ENCODE measurements around the gene RIMBP3B.
"Not testable (repeated sequence)": the region's sequence is repeated elsewhere in the genome, so short reads cannot be mapped to it uniquely, and the experiment has no call there.

Gene RIMBP3B, protein sequence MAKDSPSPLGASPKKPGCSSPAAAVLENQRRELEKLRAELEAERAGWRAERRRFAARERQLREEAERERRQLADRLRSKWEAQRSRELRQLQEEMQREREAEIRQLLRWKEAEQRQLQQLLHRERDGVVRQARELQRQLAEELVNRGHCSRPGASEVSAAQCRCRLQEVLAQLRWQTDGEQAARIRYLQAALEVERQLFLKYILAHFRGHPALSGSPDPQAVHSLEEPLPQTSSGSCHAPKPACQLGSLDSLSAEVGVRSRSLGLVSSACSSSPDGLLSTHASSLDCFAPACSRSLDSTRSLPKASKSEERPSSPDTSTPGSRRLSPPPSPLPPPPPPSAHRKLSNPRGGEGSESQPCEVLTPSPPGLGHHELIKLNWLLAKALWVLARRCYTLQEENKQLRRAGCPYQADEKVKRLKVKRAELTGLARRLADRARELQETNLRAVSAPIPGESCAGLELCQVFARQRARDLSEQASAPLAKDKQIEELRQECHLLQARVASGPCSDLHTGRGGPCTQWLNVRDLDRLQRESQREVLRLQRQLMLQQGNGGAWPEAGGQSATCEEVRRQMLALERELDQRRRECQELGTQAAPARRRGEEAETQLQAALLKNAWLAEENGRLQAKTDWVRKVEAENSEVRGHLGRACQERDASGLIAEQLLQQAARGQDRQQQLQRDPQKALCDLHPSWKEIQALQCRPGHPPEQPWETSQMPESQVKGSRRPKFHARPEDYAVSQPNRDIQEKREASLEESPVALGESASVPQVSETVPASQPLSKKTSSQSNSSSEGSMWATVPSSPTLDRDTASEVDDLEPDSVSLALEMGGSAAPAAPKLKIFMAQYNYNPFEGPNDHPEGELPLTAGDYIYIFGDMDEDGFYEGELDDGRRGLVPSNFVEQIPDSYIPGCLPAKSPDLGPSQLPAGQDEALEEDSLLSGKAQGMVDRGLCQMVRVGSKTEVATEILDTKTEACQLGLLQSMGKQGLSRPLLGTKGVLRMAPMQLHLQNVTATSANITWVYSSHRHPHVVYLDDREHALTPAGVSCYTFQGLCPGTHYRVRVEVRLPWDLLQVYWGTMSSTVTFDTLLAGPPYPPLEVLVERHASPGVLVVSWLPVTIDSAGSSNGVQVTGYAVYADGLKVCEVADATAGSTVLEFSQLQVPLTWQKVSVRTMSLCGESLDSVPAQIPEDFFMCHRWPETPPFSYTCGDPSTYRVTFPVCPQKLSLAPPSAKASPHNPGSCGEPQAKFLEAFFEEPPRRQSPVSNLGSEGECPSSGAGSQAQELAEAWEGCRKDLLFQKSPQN (N-terminal part only)

DNA sequence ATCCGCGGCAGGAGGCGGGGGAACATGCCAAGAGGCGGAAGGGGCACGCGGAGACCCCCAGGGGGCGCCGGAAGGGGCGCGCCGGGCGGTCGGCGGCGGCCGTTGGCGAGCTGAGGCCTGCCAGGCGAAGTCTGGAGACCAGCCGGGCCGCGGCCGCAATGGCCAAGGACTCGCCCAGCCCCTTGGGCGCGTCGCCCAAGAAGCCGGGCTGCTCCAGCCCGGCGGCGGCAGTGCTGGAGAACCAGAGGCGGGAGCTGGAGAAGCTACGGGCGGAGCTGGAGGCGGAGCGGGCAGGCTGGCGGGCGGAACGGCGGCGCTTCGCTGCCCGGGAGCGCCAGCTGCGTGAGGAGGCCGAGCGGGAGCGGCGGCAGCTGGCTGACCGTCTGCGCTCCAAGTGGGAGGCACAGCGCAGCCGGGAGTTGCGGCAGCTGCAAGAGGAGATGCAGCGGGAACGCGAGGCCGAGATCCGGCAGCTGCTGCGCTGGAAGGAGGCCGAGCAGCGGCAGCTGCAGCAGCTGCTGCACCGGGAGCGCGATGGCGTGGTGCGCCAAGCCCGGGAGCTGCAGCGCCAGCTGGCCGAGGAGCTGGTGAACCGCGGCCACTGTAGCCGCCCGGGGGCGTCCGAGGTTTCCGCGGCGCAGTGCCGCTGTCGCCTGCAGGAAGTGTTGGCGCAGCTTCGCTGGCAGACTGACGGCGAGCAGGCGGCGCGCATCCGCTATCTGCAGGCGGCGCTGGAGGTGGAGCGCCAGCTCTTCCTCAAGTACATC, at the start of gene RIMBP3B:
Gene RIMBP3B, plus strand, starts transcription at position 51 of the 767 bp plus-strand sequence. Its CDS starts 108 bp downstream, at position 159.
- DNase-seq = not testable (repeated sequence)

DNA sequence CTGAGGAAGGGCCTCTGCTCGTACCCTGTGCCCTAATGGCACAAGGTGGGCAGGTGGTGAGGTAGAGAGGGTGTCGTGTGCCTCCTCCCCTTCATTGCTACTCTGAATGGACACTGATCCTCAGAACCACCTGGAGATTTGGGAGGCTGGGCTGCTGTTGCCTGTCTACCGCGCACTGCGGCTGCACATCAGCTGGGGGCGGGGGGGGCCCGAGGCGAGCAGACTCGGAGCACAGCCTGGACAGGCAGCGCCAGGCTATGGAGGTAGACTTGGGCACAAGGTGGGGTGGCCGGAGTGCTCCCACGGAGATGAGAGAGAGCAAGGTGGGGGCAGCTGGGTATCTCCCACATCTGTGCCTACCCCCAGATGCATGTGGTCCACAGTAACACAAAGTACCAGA, 26.0 kb upstream of the RIMBP3B start:
- not testable (repeated sequence) for DNase-seq

DNA sequence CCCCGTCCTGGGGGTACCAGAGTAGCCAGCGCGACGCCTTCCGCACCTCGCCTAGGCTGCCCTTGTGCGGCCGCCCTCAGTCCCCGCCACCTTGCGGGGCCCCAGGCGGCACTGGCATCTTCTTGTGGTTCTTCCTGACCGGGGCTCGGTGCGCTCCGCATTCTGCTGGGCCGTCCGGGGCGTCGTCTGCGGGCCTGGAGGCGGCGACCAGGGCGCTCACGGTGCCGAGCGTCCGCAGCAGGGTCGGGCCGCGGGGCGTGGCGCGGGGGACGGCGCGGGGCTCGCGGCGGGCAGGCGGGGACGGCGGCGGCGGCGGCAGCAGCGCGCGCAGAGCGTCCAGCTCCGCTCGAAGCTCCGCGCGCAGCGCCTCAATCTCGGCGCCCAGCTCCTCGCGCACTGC, 23.0 kb upstream of the RIMBP3B start:
- not testable (repeated sequence) for DNase-seq

DNA sequence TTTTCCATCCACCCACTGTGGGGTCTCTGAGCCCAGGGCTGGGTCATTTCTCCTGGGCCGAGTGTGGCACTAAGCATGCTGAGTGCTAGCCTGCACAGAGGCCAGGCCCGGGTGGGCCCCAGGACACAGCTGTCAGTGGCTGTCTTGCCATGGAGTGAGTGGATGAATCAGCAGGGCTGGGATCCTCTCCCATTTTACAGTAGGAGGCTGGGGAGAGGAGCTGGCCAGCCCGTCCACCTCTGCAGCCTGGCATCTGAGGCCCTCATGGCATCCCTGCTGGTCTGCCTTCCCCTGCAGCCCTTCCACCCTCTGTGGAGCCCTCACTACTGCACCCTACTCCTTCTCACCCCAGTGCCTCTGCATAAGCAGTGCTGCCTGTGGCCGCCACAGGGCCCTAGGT, 21.1 kb upstream of the RIMBP3B start:
- DNase-seq = not testable (repeated sequence)

DNA sequence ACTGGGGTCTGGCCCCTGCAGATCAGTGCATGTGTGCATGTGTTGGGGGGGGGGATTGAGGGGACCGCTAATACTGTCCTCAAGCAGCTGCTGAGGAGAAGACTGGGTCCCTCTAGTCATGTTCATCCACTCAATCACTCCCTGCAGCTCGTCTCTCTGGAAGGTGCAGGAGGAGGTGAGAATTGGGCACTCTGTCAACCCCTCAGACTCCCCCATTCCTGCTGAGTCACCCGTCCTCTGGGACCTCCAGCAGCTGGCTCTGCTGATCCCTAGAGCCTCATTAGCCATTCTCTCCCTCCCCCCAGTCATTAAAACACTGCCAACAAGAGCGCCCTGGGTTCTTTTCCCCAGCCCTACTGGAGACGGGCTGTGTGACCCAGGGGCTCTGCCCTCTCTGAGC, 20.5 kb upstream of the RIMBP3B start:
- DNase-seq = not testable (repeated sequence)

DNA sequence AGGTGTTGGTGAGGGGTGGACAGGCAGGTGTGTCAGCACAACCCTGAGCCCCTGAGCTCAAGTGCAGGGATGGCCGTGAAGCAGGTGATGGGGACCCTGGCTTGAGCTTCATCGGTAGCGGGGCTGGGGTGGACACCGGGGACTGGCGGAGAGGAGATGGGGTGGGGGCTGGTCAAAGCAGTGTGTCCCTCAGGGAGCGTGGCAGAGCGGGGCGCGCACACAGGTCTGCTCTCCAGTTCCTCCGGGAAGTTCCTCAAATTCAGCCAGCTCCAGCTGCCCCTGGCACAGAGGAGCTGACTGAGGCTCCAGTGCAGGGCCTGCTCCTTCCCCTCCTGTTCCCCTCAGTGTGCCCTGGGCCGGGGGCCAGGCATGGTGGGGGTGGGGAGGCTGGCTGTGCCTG, 19.7 kb upstream of the RIMBP3B start:
- DNase-seq = not testable (repeated sequence)

DNA sequence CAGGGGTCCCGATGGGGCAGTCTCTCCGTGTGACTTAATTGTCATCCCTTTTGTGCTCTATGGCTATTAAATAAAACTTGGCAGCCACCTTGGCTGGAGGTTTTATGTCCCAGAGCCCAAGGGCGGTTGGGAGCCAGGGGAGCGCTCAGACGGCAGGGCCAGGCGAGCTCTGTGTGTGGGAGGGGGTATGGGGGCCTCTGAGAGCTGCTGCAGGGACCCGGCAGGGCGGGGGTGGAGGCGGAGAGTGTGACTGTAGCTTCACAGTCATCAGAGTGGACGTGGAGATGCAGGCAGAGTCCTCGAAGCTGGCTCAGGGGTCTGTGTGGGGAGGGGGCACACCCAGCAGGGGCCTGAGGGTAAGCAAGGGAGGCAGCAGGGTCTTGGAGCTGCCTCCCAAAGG, 19.2 kb upstream of the RIMBP3B start:
- not testable (repeated sequence) for DNase-seq

DNA sequence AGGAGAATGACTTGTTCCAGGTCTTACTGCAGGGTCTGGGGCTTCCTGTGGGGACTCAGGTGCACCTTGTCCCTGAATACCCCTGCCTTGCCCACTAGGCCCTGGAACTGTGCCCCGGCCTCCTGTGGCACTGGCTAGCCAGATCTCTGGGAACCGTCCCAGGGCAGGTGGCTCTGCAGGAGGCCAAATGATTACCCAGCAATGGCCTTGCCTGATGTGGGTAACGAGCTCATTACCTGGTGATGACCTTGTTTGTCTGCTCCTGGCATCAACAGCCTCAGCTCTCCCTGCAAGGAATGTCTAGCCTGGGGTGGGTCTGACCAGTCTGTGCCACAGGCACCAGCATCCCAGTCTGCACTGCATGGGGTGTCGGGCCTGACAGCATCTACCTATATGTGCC, 18.2 kb upstream of the RIMBP3B start:
- not testable (repeated sequence) for DNase-seq

DNA sequence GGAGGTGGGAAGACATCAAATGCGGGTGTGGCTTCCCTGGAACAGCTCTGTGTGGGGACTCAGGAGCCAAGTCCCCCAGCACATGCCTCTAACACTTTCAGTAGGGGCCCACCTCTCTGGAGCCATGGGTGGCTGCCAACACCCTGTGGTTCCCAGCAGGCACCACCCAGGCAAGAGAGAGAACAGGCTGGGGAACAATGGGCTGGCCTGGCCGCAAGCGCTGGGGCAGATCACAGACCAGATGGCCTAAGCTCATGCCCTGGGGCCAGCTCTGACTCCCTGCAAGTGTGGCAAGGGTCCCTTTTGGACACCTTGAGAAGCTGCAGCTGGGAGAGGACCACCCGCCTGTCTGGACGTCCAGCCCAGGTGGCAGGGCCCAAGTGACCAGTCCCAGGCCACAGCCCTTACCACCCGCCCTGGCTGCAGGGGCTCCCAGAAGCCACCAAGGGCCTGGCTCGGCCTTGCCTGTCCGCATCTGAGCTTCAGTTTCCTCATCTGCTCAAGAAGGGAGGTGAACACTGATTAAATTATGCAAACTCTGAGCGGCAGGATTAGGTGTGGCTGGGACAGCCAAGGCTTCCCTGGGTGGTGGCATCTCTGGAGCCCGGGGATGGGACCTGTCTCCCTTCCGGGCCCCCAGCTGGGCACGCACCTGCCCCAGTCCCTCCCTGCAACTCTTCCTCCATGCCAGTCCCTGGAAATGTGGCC, 14.8 kb upstream of the RIMBP3B start:
- DNase-seq = not testable (repeated sequence)

DNA sequence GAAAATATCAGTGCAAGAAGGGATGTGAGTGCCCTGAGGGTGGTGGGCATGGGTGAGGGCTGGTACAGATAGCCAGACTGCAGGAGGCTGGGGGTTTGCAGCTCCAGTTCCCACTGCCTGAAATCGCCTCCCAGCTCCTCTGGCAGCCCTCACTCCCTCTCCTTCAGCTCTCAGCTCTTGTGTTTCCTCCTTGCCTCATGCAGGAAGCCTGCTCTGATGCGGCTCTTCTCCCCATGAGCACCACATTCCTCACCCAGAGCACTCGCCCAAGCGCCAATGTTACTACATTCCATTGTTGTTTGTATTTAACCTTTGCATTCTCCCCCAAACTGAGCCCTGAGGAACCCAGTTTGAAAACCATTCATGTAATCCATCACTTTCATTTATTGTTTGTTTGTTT, 7.7 kb upstream of the RIMBP3B start:
- not testable (repeated sequence) for DNase-seq

DNA sequence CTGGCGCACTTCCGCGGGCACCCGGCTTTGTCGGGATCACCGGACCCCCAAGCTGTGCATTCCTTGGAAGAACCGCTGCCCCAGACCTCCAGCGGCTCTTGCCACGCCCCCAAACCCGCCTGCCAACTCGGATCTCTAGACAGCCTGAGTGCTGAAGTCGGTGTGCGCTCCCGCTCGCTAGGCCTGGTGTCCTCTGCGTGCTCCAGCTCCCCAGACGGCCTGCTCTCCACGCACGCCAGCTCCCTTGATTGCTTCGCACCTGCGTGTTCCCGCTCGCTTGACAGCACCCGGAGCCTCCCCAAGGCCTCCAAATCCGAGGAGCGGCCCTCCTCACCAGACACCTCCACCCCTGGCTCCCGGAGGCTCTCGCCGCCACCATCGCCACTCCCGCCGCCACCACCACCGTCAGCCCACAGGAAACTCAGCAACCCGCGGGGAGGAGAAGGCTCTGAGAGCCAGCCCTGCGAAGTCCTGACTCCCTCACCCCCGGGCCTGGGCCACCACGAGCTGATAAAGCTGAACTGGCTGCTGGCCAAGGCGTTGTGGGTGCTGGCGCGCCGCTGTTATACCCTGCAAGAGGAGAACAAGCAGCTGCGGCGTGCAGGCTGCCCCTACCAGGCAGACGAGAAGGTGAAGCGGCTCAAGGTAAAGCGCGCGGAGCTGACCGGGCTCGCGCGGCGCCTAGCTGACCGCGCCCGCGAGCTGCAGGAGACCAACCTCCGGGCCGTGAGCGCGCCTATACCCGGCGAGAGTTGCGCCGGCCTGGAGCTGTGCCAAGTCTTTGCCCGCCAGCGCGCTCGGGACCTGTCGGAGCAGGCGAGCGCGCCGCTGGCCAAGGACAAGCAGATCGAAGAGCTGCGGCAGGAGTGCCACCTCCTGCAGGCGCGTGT, 1.2 kb downstream of the RIMBP3B start:
- DNase-seq = not testable (repeated sequence)

DNA sequence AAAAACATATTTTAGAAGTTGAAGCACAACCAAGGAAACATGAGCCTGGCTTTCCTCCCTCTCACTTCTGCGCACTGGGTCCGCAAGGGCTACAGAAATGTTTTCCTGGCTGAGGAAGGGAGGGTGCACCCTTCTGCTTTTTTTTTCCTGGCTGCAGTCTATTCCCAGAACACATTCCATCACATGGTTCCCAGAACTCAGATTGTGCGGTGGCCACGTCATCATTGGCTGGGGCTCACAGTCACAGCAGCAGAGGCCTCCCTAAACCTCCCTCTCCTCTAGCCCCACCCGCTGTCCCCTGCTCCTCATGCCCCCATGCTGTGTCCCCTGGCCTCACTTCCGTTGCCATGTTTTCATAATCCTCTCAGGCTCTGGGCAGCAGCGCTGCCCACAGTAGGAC, 5.9 kb downstream of the RIMBP3B start:
- DNase-seq = not testable (repeated sequence)

DNA sequence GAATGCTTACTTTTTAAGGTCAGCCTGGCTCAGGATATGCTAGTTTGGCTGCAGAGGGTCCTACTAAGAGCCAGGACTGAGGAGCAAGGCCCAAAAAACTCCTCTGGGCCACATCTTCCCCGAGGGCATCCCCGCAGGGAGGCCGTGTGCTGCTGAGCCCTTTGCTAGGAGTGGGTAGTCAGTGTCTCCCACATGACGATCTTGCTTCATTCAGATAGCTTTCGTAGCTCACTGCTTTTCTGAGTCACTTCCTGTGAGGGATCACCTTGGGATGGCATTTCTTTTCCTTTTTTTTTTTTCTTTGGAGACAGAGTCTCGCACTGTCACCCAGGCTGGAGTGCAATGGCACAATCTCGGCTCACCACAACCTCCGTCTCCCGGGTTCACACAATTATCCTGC, 6.5 kb downstream of the RIMBP3B start:
- not testable (repeated sequence) for DNase-seq

DNA sequence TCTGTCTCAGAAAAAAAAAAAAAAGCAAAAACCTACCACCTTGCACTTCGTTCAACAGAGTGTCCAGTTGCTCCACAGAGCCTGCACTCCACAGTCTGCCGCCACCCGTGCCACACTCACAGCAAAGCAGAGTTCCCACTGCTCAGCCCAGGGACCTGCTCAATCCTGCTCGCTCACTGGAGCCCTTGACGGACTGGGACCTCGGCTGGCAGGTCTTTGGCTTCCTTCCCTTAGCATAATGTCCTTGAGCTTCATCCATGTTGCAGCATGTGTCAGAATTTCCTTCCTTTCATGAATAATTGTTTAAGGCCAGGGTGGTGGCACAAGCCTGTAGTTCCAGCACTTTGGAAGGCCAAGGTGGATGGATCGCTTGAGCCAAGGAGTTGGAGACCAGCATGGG, 11.1 kb downstream of the RIMBP3B start:
- DNase-seq = not testable (repeated sequence)

DNA sequence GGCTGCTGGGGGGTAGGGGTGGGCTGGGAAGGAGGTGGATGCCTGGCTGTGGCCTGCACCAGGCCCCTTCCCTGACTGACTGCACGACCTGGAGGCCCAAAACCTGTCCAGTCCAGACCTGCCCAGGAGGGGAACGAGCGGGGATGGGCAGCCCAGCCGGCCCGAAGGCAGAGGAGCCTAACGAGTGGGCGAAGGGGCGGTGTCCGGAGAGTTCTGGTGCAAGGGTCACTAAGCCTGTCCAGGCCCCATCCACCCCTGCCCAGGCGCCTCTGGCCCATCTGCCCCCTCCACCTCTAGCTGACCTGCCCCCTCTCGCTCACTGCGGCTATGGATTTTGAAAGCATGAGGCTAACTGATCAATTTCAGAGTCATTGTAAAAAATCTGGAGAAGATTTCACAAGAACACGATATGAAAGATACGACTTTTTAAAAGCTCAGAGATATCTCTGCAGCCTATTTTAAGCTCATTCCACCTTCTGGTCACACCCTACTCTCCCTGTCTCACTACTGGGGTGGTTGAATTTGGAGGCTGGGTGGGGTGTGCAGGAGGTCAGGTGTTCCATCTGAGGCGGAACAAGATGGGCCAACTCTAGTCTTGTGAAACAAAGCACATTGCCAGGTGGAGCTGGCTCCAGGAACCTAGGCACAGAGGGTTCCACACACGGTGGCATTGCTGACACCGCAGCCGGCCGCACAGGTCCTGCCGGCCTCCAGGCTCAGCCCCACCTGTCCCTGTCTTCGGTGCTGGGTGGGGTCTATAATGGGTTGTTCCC, 17.8 kb downstream of the RIMBP3B start:
- not testable (repeated sequence) for DNase-seq

DNA sequence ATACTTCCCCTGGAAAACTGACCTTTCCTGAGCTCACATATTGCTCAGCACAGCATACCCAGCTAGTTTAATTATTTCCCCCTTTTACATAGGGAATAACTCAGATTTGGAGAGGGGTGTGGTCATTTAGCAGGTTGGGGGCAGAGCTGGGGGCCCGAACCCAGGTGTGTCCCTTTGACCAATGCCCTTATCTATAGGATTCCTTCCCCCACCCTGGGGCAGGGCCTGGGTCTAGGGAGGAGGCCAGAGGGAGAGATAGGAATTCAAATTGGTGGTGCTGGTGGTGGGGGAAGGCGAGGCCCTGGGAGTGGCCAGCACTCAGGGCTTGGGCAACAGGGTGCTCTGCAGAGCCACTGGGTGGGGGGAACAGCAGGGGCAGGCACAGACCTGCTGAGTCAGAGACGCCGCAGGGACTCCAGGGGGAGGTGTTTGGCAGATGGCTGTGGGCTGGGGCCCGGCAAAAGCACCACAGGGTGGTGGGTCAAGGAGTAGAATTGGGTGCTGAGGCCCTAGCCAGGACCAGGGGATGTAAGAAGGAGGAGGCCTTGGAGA, 19.3 kb downstream of the RIMBP3B start:
- not testable (repeated sequence) for DNase-seq

DNA sequence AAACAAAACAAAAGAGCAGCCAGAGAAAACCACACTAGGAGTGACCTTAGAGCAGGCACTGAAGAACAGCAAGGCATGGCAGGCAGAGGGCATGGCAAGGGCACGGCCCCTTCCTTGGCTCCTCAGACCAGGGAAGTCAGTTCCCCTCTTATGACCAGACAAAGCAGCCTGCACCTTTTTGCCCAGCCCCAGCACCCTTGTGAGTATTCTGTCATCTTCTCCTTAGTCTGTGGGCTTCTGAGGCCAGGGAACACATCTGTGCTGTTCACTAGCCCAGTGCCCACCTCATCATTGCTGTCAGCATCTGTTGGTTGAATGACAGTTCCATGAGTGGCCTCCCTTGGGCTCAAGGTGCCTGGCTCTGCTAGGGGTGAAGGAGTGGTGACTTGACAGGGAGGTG, 23.6 kb downstream of the RIMBP3B start:
- not testable (repeated sequence) for DNase-seq

DNA sequence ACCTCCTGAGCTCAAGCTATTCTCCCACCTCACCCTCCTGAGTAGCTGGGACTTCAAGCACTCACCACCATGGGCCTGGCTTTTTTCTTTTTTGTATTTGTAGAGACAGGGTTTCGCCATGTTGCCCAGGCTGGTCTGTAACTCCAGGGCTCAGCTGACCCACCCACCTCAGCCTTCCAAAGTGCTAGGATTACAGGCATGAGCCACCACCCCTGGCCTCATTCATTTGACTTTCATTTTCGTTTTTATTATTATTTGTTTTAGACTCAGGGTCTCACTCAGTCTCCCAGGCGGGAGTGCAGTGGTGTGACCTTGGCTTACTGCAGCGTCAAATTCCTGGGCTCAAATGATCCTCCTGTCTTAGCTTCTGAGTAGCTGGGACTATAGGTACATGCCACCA, 24.2 kb downstream of the RIMBP3B start:
- not testable (repeated sequence) for DNase-seq

DNA sequence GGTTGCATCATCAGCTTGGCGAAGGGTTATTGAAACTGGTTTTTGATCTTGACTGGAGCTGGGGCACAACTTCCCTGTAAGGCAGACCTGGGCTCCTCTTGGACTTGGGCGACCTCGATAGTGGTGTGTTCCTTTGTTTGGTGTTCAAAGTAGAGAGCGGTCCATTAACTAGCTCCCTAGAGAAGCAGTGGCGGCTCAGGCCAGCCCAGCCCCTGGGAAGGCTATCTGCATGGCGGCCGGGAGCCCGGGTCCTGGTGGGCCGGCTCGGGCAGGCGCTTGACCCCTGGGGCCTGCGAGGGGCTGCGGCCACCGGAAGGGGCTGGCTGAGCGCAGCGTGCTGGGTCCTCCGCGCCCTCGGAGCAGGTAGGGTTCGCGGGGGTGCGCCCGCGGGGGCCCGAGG, 32.8 kb downstream of the RIMBP3B start:
- not testable (repeated sequence) for DNase-seq
